ES-I3 (cell line): ENCODE data around the gene MCTP2.

ENCODE experiments used
- H3K36me3 ChIP-seq: 2 replicates; pipeline ENCODE4 v1.6.1; 2013; ENCODE audit warnings: mild to moderate bottlenecking, low read length, control low read depth, moderate library complexity; ENCODE audit not compliant: insufficient read depth
- H3K4me1 ChIP-seq: 2 replicates; pipeline ENCODE4 v1.6.1; 2013; ENCODE audit warnings: mild to moderate bottlenecking, control low read depth, low read length; ENCODE audit not compliant: insufficient read depth
- H3K9ac ChIP-seq: 2 replicates; pipeline ENCODE4 v1.6.1; 2013; ENCODE audit warnings: low read depth, mild to moderate bottlenecking, low read length, moderate library complexity
- H3K9me3 ChIP-seq: 2 replicates; pipeline ENCODE4 v1.6.1; 2013; ENCODE audit warnings: mild to moderate bottlenecking, low read length, moderate library complexity; ENCODE audit not compliant: control insufficient read depth, insufficient read depth

MCTP2 gene

DNA sequence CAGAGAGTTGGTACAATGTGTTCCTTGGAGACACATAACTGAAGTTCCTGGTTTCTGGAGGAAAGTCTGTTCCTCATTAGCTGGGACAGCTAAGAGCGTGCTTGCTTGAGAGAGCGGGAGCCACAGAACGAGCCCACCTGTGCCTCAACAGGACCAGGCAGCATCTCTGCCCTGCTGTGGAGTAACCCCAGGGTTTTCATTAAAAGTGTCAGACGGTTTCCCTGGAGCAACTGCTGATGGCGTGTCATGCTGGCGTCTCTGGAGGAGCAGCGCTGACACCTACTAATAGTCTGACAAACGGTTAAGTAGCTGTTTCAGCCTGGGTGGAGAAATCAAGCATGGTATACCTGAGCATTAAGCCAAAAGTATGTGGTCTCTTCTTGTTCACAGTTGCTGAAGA is 150.0 kb downstream of the MCTP2 start:
- H3K9me3 ChIP-seq = no peaks in the 10 kb centered on the region
- H3K9ac ChIP-seq = no peak overlapping the region
- no peaks in the 10 kb centered on the region for H3K36me3 ChIP-seq
- H3K4me1 ChIP-seq = no peaks in the 10 kb centered on the region

DNA sequence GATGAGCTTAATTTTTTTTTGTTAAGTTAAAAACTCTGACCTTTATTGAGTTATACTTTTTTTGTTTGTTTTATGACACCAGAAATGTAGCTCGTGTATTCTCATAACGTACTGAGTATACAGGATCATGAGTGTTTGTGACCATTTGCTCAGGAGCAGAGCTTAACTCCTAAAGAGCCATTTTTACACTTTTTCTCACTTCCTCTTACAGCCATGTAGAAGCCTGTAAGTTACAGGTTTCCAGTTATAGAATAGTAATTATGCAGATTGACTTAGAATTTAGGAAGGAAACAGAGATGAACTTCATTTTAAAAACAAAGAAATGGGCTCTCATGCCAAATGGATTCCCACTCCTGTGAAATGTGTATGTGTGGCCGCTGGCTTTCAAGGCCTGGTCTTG is 151.7 kb downstream of the MCTP2 start:
- Histone ChIP-seq H3K36me3 (no peaks in the 10 kb centered on the region), H3K9ac (no peak overlapping the region), H3K9me3 (no peaks in the 10 kb centered on the region), H3K4me1 (no peaks in the 10 kb centered on the region)

DNA sequence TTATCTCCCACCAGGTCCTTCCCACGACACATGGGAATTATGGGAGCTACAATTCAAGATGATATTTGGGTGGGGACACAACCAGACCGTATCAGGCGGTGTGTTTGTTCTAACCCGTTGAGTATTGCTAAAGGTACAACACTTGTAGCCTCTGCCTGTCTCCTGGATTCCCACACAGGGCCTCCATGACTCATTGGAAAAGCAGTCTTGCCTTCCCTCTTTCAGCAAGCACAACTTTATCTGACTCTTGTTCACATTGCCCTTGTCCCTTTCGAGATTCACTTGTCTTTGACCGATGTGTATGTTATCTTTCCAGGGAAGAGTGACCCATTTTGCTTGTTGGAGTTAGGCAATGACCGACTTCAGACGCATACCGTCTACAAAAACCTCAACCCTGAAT is 152.3 kb downstream of the MCTP2 start:
- no peaks in the 10 kb centered on the region for H3K9me3 ChIP-seq
- H3K9ac ChIP-seq = no peak overlapping the region
- no peaks in the 10 kb centered on the region for H3K36me3 ChIP-seq
- H3K4me1 ChIP-seq = no peaks in the 10 kb centered on the region

DNA sequence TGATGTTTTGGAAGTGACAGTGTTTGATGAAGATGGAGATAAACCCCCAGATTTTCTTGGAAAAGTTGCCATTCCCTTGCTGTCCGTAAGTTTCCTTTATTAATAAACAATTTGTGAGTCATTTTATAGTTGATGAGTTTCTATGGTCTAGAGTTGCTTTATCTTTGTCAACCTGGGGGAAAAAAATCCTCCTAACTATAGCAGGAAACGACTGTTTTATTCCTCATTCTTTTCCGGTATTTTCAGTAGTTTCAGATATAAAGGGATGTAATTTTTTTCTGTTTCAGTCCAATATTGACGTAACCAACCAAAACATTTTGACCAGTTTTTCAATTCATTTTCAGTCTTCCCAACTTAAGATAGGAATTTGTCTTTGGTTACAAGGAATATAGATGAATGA is 154.1 kb downstream of the MCTP2 start:
- no peaks in the 10 kb centered on the region for H3K36me3 ChIP-seq
- H3K4me1 ChIP-seq = no peaks in the 10 kb centered on the region
- H3K9ac ChIP-seq = no peak overlapping the region

DNA sequence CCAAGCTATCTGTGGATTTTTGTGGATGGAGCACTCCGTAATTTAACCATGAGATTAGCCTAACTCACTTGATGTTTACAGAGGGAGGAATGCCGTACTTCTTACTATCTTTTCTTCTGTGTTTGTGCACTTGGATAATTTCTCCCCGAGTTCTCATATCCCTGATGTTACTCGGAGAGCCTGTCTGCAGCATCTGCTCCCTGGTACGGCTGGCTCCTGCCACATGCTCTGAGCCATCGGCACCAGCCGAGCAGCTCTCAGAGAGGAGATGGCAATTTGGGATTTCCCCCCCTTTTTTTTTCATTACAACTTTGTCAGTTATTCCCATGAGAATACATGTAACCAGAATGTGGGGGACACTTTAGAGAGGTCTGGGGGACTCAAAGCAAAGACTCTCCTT is 155.0 kb downstream of the MCTP2 start:
- Histone ChIP-seq H3K36me3 (no peaks in the 10 kb centered on the region), H3K9ac (no peak overlapping the region), H3K9me3 (no peaks in the 10 kb centered on the region), H3K4me1 (no peaks in the 10 kb centered on the region)

More for the DNA sequence above, 154.1 kb downstream of the MCTP2 start:
- no peaks in the 10 kb centered on the region for H3K9me3 ChIP-seq

DNA sequence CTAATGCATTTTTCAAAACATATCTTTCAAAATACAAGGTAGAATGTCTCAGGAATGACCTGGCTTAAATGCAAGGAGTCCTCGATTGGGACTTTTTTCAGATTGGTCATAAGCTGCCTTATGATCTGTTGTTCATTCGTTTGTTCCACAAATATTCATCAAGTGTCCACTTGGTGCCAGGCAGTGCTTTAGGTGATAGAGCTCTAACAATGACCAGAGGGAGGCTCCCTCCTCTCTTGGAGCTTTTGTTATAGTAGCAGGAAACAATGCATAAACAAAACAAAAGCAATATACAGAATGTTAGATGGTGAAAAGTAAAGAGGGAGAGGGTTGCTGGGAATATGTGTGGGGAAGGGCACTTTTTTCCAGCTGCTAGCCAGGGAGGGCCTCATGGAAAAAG is 156.1 kb downstream of the MCTP2 start:
- Histone ChIP-seq H3K9ac (no peak overlapping the region), H3K36me3 (no peaks in the 10 kb centered on the region), H3K4me1 (no peaks in the 10 kb centered on the region), H3K9me3 (no peaks in the 10 kb centered on the region)

DNA sequence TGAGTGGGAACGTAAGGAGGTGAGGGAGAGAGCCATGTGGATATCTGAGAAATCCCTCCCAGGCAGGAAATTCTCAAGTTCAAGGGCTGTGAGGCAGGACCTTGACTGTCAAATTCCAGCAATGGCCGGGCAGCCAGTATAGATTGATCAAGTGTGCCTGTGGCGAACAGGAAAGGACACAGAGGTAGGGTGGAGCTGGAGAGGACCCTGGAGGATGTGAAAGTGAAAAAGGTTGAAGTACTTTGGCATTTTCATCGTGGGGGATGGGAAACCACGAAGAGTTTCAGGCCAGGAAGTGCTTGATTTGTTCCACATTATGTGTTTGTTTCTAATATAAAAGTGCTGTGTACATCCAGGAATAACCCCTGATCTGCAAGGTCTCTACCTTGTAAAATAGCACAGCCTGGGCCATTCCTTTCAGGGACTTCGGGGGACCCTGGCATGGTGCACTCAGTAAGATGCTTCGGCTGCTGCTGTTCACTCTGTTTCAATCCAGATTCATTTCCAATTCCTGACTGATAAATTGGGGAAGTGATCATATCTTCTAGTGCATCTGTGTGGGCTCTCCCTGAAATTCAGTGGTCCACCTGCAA is 156.6 kb downstream of the MCTP2 start:
- Histone ChIP-seq H3K9me3 (no peaks in the 10 kb centered on the region), H3K4me1 (no peaks in the 10 kb centered on the region), H3K36me3 (no peaks in the 10 kb centered on the region), H3K9ac (no peak overlapping the region)

DNA sequence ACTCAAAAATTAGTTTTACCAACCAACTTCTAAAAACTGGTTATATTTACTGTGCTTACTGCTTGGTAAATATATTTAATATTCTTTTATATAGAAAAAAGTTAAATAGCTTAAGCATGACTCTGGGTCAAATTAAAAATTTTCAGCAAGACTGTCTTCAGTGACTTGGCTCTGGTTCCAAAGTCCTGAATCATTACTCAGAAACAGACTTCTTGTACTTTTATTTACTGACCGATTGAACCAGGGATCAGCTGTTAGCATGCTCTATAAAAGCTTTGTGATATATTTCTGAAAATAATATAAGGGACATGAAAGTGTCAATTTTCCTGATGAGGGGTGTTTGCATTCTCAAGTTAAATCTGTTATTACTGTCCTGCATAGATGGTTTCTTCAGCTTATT is 164.3 kb downstream of the MCTP2 start:
- Histone ChIP-seq H3K36me3 (no peaks in the 10 kb centered on the region), H3K9ac (no peak overlapping the region), H3K9me3 (no peaks in the 10 kb centered on the region), H3K4me1 (peaks cover 6% of the 10 kb centered on the region; the same call in 1 of the 2 replicates)

DNA sequence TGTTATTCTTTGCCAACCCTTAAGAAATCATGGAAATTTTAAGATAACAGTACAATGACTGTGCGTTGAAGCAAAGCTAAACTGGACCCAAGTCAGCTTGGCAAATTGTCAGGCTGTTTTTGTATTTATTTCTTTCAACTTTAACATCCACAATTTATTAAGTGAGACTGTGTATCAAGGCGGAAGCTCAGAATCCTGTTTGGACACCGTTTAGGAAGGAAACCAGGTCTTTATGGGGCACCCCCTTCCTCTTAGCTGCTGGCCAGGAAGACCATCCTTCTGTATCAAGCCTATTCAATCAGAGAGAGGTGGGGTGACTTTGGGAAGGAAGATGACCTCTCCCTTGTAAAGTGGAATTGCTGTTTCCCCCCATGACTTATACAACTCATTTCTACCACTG is 166.0 kb downstream of the MCTP2 start:
- Histone ChIP-seq H3K36me3 (no peaks in the 10 kb centered on the region), H3K4me1 (peaks cover 12% of the 10 kb centered on the region; the same call in 1 of the 2 replicates), H3K9ac (no peak overlapping the region), H3K9me3 (no peaks in the 10 kb centered on the region)

DNA sequence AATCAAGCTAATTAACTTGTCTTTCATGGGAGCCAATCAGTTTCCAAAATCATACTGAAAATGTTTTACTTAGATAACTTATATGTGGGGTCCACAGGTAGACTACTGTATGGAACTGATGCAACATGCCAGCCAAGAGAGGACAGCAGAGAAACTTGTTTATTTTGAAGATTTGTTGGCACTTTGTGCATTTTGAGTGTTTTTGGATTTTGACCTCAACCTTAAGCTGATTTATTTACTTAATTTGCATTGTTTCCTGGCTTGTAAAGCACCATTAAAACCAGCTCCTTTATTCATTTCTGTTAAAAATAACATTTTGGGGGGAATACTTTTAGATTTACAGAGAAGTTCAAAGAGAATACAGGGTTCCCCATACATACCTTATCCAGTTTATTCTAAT is 166.6 kb downstream of the MCTP2 start:
- no peaks in the 10 kb centered on the region for H3K36me3 ChIP-seq
- no peak overlapping the region for H3K9ac ChIP-seq
- no peaks in the 10 kb centered on the region for H3K9me3 ChIP-seq

DNA sequence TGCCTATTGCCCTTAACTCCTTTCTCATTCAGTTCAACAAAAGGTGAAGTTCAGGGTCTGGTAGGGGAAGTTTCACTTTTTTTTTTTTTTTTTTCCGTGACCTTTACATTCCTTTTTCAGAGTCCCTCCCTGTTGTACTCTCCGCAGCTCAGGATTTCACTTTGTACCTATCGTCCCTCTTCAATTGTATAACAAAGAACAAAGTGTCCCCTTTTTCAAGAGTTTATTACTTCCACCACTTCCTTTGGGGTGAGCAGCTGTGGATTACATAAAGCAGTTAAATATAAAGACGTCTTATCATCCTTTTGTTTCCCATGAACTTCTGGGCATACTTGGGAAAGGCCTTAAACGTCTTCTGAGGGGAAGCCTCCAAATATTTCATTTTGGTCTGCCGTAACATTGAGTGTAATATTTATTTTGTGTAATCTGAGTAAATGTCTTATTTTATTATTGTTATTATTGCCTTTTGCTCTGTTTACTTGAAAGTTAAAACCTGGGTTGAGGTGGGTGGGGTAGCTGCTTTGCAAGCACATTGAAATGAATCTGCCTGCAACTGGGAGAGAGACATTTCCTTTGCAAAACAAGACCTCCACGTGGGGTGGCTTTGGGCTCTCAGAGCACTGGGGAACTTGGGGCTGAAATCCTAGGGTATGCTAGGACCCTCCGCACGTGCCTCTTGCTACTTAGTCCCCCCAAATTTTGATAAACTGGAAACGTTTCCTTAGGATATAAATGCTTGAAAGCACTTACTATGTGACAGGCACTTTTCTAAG is 169.4 kb downstream of the MCTP2 start:
- peaks cover 12% of the 10 kb centered on the region; the same call in 1 of the 2 replicates for H3K4me1 ChIP-seq
- H3K36me3 ChIP-seq = no peaks in the 10 kb centered on the region
- no peaks in the 10 kb centered on the region for H3K9me3 ChIP-seq
- no peak overlapping the region for H3K9ac ChIP-seq

More for the DNA sequence above, 166.6 kb downstream of the MCTP2 start:
- peaks cover 12% of the 10 kb centered on the region; the same call in 1 of the 2 replicates for H3K4me1 ChIP-seq

DNA sequence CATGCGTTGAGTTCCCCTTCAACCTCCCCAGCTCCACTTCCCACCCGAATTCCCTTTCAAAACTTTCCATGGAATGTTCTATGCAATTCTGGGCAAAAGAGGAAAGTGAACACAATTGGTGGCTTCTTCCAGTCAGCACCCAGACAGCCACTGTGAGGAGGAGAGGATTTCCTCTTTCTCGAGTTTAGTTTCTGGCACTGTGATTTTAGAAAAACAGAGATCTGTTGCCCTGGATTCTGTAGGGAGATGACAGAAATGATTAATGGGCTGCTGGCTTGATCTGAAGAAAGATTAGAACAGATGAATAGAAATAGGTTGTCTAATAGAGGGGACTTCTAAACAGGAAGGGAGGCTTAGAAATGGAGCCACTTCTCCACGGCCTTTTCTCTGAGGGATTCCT is 172.0 kb downstream of the MCTP2 start:
- Histone ChIP-seq H3K4me1 (peaks cover 12% of the 10 kb centered on the region; the same call in 1 of the 2 replicates), H3K9ac (no peak overlapping the region), H3K36me3 (no peaks in the 10 kb centered on the region), H3K9me3 (no peaks in the 10 kb centered on the region)

DNA sequence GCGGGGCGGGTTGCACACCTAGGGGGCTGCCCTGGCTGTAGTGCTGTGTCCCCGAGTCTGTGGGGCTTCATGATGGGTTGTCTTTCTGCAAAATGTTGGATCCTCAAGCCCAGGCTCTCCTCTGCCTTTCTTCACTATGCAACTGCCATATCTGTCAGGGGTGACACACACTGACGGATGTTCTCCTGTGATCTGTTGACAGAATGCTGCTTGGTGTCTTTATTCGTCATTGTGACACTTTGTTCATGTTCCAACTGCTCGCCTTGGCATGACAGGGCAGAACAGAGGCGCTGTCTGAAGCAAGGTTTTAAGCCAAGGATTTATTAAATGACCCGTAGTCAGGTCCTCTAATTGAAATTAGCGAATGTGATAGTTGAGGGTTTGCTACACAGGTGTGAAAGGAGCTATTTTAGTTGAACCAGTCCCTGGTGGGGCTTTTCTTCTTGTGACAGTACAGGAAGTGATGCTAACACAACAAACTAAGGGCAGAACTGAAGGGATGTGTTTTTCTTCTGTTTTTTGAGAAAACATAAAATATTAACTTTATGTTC is 173.4 kb downstream of the MCTP2 start:
- Histone ChIP-seq H3K4me1 (peaks cover 12% of the 10 kb centered on the region; the same call in 1 of the 2 replicates), H3K36me3 (no peaks in the 10 kb centered on the region), H3K9me3 (no peaks in the 10 kb centered on the region), H3K9ac (no peak overlapping the region)

DNA sequence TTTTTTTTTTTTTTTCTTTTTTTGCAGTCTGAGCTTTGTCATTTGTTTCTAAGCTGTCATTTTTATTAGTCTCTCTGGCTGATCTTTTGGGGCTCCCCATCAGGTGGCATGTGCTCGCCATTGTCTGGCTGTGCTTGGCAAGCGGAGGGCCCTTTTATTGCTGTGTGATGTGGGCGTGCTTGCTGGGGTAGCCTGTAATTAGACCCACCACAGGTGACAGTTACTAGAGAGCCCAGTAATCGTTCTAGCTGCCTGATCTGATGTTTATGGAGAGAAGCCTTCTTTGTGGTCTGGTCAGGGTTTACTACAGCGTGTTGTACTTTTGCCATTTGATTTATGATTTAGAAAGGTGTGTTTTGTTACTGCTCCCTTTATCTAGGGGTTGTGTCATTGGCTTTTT is 179.9 kb downstream of the MCTP2 start:
- Histone ChIP-seq H3K9ac (no peak overlapping the region), H3K9me3 (no peaks in the 10 kb centered on the region), H3K36me3 (no peaks in the 10 kb centered on the region), H3K4me1 (no peaks in the 10 kb centered on the region)

DNA sequence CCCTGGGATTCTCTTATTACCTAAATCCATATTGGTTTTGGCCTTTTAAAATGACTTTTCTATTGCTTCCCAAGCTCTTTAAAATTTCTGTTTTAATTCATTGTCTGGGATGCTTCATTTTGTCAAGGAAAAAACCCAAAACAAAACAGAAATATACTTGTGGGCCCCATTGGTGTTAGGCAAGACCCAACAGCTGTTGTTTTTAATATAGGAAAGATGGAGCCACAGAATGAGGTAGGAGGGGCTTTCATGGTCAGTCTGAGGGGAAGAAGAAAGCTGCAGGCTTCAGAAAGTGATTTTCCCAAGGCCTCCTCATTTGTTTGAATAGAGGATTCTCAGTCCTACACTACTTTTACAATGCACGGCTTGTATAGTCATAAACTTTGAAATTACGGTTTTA is 180.5 kb downstream of the MCTP2 start:
- no peaks in the 10 kb centered on the region for H3K9me3 ChIP-seq
- no peak overlapping the region for H3K9ac ChIP-seq
- H3K36me3 ChIP-seq = no peaks in the 10 kb centered on the region
- no peaks in the 10 kb centered on the region for H3K4me1 ChIP-seq
